ENCODE data around the gene DOCK8. TPM values are rescaled to one million over a fixed set of nuclear protein-coding genes. Genes with fewer than 3 reads are reported as not detected.

DOCK8 gene
- total RNA-seq, 4 donors from 2014 or later = 11.6 to 46.1 (median 31.8) TPM

- TF ChIP-seq POLR2AphosphoS5 (IDR thresholded peaks at IDR 0.05) (no peak), EP300 (IDR thresholded peaks at IDR 0.05) (no peak), POLR2A (IDR thresholded peaks at IDR 0.05) (no peak), CTCF (IDR thresholded peaks at IDR 0.05) (no peak)
- H3K4me3 ChIP-seq = no peak overlapping the region
- no peak overlapping the region for H3K27ac ChIP-seq
- WGBS, 2 donors (ENCODE audit: low coverage in 1 of 2) = 44 to 50% methylated on average over 2 of the region's 2 CpGs
- H3K27me3 ChIP-seq = no peaks in the 10 kb centered on the region
- H3K4me1 ChIP-seq = no peaks in the 10 kb centered on the region
- no peak for ATAC-seq
- H3K36me3 ChIP-seq = peaks cover 0 to 51% of the 10 kb centered on the region in 2 donors
- no peaks in the 10 kb centered on the region for H3K9me3 ChIP-seq
Observed at GRCh38 chr9:365436-365835, 150.8 kb downstream of the DOCK8 start.

- H3K4me3 ChIP-seq = no peak overlapping the region
- H3K27me3 ChIP-seq = no peaks in the 10 kb centered on the region
- peaks cover 0 to 4% (median 0%) of the 10 kb centered on the region in 3 donors for H3K4me1 ChIP-seq
- H3K36me3 ChIP-seq = peaks cover 0 to 63% of the 10 kb centered on the region in 2 donors
- TF ChIP-seq EP300 (IDR thresholded peaks at IDR 0.05) (no peak), CTCF (IDR thresholded peaks at IDR 0.05) (no peak), POLR2A (IDR thresholded peaks at IDR 0.05) (no peak), POLR2AphosphoS5 (IDR thresholded peaks at IDR 0.05) (no peak)
- H3K27ac ChIP-seq = no peak overlapping the region
- 71 to 87% methylated on average over 3 of the region's 3 CpGs for WGBS, 2 donors (ENCODE audit: low coverage in 1 of 2)
- ATAC-seq = no peak
- no peaks in the 10 kb centered on the region for H3K9me3 ChIP-seq
Observed at GRCh38 chr9:366620-367019, 152.0 kb downstream of the DOCK8 start.

- no peaks in the 10 kb centered on the region for H3K27me3 ChIP-seq
- 47 to 51% methylated on average over 3 of the region's 3 CpGs for WGBS, 2 donors (ENCODE audit: low coverage in 1 of 2)
- H3K36me3 ChIP-seq = peaks cover 0 to 95% of the 10 kb centered on the region in 2 donors
- H3K9me3 ChIP-seq = no peaks in the 10 kb centered on the region
- H3K4me3 ChIP-seq = no peak overlapping the region
- no peak for ATAC-seq
- TF ChIP-seq CTCF (IDR thresholded peaks at IDR 0.05) (no peak), POLR2AphosphoS5 (IDR thresholded peaks at IDR 0.05) (no peak), POLR2A (IDR thresholded peaks at IDR 0.05) (no peak), EP300 (IDR thresholded peaks at IDR 0.05) (no peak)
- no peak overlapping the region for H3K27ac ChIP-seq
- peaks cover 0 to 7% (median 0%) of the 10 kb centered on the region in 3 donors for H3K4me1 ChIP-seq
Observed at GRCh38 chr9:370086-370485, 155.4 kb downstream of the DOCK8 start.

- no peak for TF ChIP-seq EP300 (IDR thresholded peaks at IDR 0.05)
- TF ChIP-seq CTCF (IDR thresholded peaks at IDR 0.05) = no peak
- no peak for TF ChIP-seq POLR2AphosphoS5 (IDR thresholded peaks at IDR 0.05)
- no peak for TF ChIP-seq POLR2A (IDR thresholded peaks at IDR 0.05)
- Histone ChIP-seq H3K4me3 (no peak overlapping the region), H3K27ac (no peak overlapping the region), H3K9me3 (no peaks in the 10 kb centered on the region), H3K36me3 (peaks cover 0 to 97% of the 10 kb centered on the region in 2 donors), H3K4me1 (peaks cover 0 to 7% (median 0%) of the 10 kb centered on the region in 3 donors), H3K27me3 (no peaks in the 10 kb centered on the region)
- WGBS, 2 donors (ENCODE audit: low coverage in 1 of 2) = 30 to 44% methylated on average over 3 of the region's 3 CpGs
- no peak for ATAC-seq
Observed at GRCh38 chr9:371349-371748, 156.7 kb downstream of the DOCK8 start.

- TF ChIP-seq POLR2A (IDR thresholded peaks at IDR 0.05) (no peak), EP300 (IDR thresholded peaks at IDR 0.05) (no peak), CTCF (IDR thresholded peaks at IDR 0.05) (no peak)
- Histone ChIP-seq H3K27me3 (no peaks in the 10 kb centered on the region), H3K4me3 (no peak overlapping the region), H3K4me1 (peaks cover 0 to 7% (median 0%) of the 10 kb centered on the region in 3 donors), H3K9me3 (no peaks in the 10 kb centered on the region), H3K27ac (no peak overlapping the region), H3K36me3 (peaks cover 0 to 97% of the 10 kb centered on the region in 2 donors)
- ATAC-seq = no peak
- 43 to 78% methylated on average over 1 to 2 of the region's 2 CpGs for WGBS, 2 donors (ENCODE audit: low coverage in 1 of 2)
Observed at GRCh38 chr9:372128-372527, 157.5 kb downstream of the DOCK8 start.
